HepG2 (cell line): ENCODE measurements around the gene WBP1. TPM values are rescaled to one million over a fixed set of nuclear protein-coding genes. Genes with fewer than 3 reads are reported as not detected.

ENCODE experiments used
- AGO2 ChIP-seq: fragments of 200-400 bp; formaldehyde crosslinking; optimal IDR thresholded peaks from 2 replicates; pipeline ENCODE3; 2017; ENCODE audit warnings: mild to moderate bottlenecking, low read depth, low read length, moderate library complexity
- CBX1 ChIP-seq: IDR thresholded peaks from one replicate; pipeline ENCODE4 v1.6.1; 2016; ENCODE audit warnings: antibody characterized with exemption, low read depth
- ELF1 ChIP-seq: sonication (generic); formaldehyde crosslinking; IDR thresholded peaks from 2 replicates; pipeline ENCODE4 v1.4.0; 2020; ENCODE audit warnings: missing genetic modification reagents
- IRF2 ChIP-seq: IDR thresholded peaks from 2 replicates; pipeline ENCODE4 v1.6.1; 2018; ENCODE audit warnings: missing genetic modification reagents, missing compliant biosample characterization
- JUNB ChIP-seq: sonication (generic); formaldehyde crosslinking; IDR thresholded peaks from 2 replicates; pipeline ENCODE4 v1.8.0; 2022; ENCODE audit warnings: missing genetic modification reagents, mild to moderate bottlenecking, borderline replicate concordance
- KLF15 ChIP-seq: sonication (generic); formaldehyde crosslinking; IDR thresholded peaks from 2 replicates; pipeline ENCODE4 v1.8.1; 2023; ENCODE audit warnings: borderline replicate concordance, mild to moderate bottlenecking, inconsistent platforms, missing genetic modification reagents, mixed read lengths
- MATR3 ChIP-seq: sonication (generic); formaldehyde crosslinking; IDR thresholded peaks from 2 replicates; pipeline ENCODE4 v1.4.0; 2020; ENCODE audit warnings: missing genetic modification reagents
- MBD4 ChIP-seq: IDR thresholded peaks from 2 replicates; pipeline ENCODE4 v1.6.1; 2012; ENCODE audit warnings: low read length, inconsistent platforms, borderline replicate concordance
- MLLT10 ChIP-seq: sonication (generic); formaldehyde crosslinking; IDR thresholded peaks from 2 replicates; pipeline ENCODE4 v1.4.0; 2020; ENCODE audit warnings: missing genetic modification reagents
- MYC ChIP-seq: sonication (generic); formaldehyde crosslinking; IDR thresholded peaks from 2 replicates; pipeline ENCODE4 v1.9.0; 2021; ENCODE audit warnings: missing genetic modification reagents, borderline replicate concordance
- PRMT3 ChIP-seq: sonication (generic); formaldehyde crosslinking; IDR thresholded peaks from 2 replicates; pipeline ENCODE4 v1.8.1; 2022; ENCODE audit warnings: low read depth, mild to moderate bottlenecking, moderate library complexity, missing genetic modification reagents, borderline replicate concordance
- RBFOX2 ChIP-seq: fragments of 200-400 bp; formaldehyde crosslinking; IDR thresholded peaks from 2 replicates; pipeline ENCODE4 v1.6.1; 2017; ENCODE audit warnings: low read depth, mild to moderate bottlenecking, low read length
- TBX3 ChIP-seq: fragments of 450-650 bp; IDR thresholded peaks from 2 replicates; pipeline ENCODE4 v1.6.1; 2017; ENCODE audit warnings: antibody characterized with exemption, mild to moderate bottlenecking, inconsistent platforms, borderline replicate concordance
- TGIF2 ChIP-seq: IDR thresholded peaks from 2 replicates; pipeline ENCODE4 v1.6.1; 2016; ENCODE audit warnings: control low read depth, missing compliant biosample characterization
- YY1 ChIP-seq: IDR thresholded peaks from 2 replicates; pipeline ENCODE4 v1.6.1; 2011; ENCODE audit warnings: low read length, low read depth, moderate library complexity, mild to moderate bottlenecking; ENCODE audit not compliant: insufficient read depth, insufficient replicate concordance
- ZC3H13 ChIP-seq: sonication (generic); formaldehyde crosslinking; IDR thresholded peaks from 2 replicates; pipeline ENCODE4 v1.8.1; 2023; ENCODE audit warnings: mild to moderate bottlenecking, missing genetic modification reagents, moderate library complexity
- ZFP90 ChIP-seq: sonication (generic); formaldehyde crosslinking; IDR thresholded peaks from 2 replicates; pipeline ENCODE4 v1.8.0; 2022; ENCODE audit warnings: missing genetic modification reagents, mild to moderate bottlenecking, inconsistent platforms, borderline replicate concordance
- ZNF251 ChIP-seq: sonication (generic); formaldehyde crosslinking; IDR thresholded peaks from 2 replicates; pipeline ENCODE4 v1.9.0; 2021; ENCODE audit warnings: mild to moderate bottlenecking, missing genetic modification reagents
- ZNF460 ChIP-seq: sonication (generic); formaldehyde crosslinking; IDR thresholded peaks from 2 replicates; pipeline ENCODE4 v1.5.1; 2020; ENCODE audit warnings: missing genetic modification reagents, mild to moderate bottlenecking, borderline replicate concordance
- ZNF609 ChIP-seq: sonication (generic); formaldehyde crosslinking; IDR thresholded peaks from 2 replicates; pipeline ENCODE4 v1.4.0; 2020; ENCODE audit warnings: mild to moderate bottlenecking, missing genetic modification reagents, borderline replicate concordance
- ZNF644 ChIP-seq: IDR thresholded peaks from 2 replicates; pipeline ENCODE4 v1.6.1; 2016; ENCODE audit warnings: low read depth
- polyA plus RNA-seq, 8 experiments: library from polyadenylated mRNA; depleted of rRNA in 3 of 8; stranded (reverse) in 7 of 8; unstranded in 1 of 8; fragments of >200 nt; fragmentation: Illumina TruSeq in 4 of 8; extraction: Trizol in 4 of 8; gene quantifications; 2 replicates each; pipeline versions ENCODE4 v1.2.1 to v1.2.3, GENCODE V29; 2011 to 2016; ENCODE audit warnings: low read depth in 4 of 8, missing spikeins in 1 of 8, mixed read lengths in 1 of 8; ENCODE audit not compliant: insufficient read depth in 1 of 8
- total RNA-seq, 5 experiments: library from RNA; depleted of rRNA; stranded (reverse); fragments of >200 nt; fragmentation: Illumina TruSeq; extraction: Trizol; gene quantifications; 2 replicates each; pipeline ENCODE4 v1.2.3, GENCODE V29; 2016; ENCODE audit warnings: low read depth in 1 of 5
- TF ChIP-seq, protein P1 (sequence below): sonication (generic); formaldehyde crosslinking; IDR thresholded peaks from 2 replicates; pipeline ENCODE4 v1.5.0; 2020; ENCODE audit warnings: missing genetic modification reagents
- TF ChIP-seq, protein P2 (sequence below): sonication (generic); formaldehyde crosslinking; IDR thresholded peaks from 2 replicates; pipeline ENCODE4 v1.4.0; 2020; ENCODE audit warnings: mild to moderate bottlenecking, missing genetic modification reagents

Gene WBP1
- total and polyA plus RNA-seq, 2 of the 13 experiments (the other 11 are each of a cell fraction or from before 2014, with no cell fraction given), result 38.8 to 85.7 TPM

- 0 out of 2 replicates have a peak, but pooled peaks have one; percentile 36 for TF ChIP-seq ZNF609 (CRISPR knock-in tag)
- peak; percentile 54; the same call in 1 of the 2 replicates for TF ChIP-seq RBFOX2
- TF ChIP-seq ZNF460 (CRISPR knock-in tag), result no peak; the same call in 1 of the 2 replicates
- TF ChIP-seq ELF1 (CRISPR knock-in tag), result no peak
- peak; percentile 95 for TF ChIP-seq AGO2
- TF ChIP-seq IRF2 (CRISPR knock-in tag), result 0 out of 2 replicates have a peak, but pooled peaks have one; percentile 0
- no peak for TF ChIP-seq MLLT10
- no peak for TF ChIP-seq ZNF644 (CRISPR knock-in tag)
- TF ChIP-seq, protein P1, sequence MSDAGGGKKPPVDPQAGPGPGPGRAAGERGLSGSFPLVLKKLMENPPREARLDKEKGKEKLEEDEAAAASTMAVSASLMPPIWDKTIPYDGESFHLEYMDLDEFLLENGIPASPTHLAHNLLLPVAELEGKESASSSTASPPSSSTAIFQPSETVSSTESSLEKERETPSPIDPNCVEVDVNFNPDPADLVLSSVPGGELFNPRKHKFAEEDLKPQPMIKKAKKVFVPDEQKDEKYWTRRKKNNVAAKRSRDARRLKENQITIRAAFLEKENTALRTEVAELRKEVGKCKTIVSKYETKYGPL (CRISPR knock-in tag), result 0 out of 2 replicates have a peak, but pooled peaks have one; percentile 45
- TF ChIP-seq MBD4, result peak; percentile 33; the same call in 1 of the 2 replicates
- no peak for TF ChIP-seq MYC
- no peak for TF ChIP-seq TBX3
- peak; percentile 8 for TF ChIP-seq YY1
- TF ChIP-seq CBX1, result peak; percentile 46
- TF ChIP-seq, protein P2, sequence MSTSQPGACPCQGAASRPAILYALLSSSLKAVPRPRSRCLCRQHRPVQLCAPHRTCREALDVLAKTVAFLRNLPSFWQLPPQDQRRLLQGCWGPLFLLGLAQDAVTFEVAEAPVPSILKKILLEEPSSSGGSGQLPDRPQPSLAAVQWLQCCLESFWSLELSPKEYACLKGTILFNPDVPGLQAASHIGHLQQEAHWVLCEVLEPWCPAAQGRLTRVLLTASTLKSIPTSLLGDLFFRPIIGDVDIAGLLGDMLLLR (CRISPR knock-in tag), result 0 out of 2 replicates have a peak, but pooled peaks have one; percentile 47
- TF ChIP-seq TGIF2 (CRISPR knock-in tag), result no peak
- TF ChIP-seq PRMT3 (CRISPR knock-in tag), result 0 out of 2 replicates have a peak, but pooled peaks have one; percentile 31
- TF ChIP-seq KLF15 (CRISPR knock-in tag), result 0 out of 2 replicates have a peak, but pooled peaks have one; percentile 46
- TF ChIP-seq ZC3H13 (CRISPR knock-in tag), result peak; percentile 93
- no peak for TF ChIP-seq JUNB (CRISPR knock-in tag)
- no peak for TF ChIP-seq MATR3
- TF ChIP-seq ZNF251, result 0 out of 2 replicates have a peak, but pooled peaks have one; percentile 9
- 0 out of 2 replicates have a peak, but pooled peaks have one; percentile 53 for TF ChIP-seq ZFP90 (CRISPR knock-in tag)
Observed at GRCh38 chr2:74424995-74425406, 33.2 kb upstream of the WBP1 start (continued).
